ENCODE measurements around the gene PLIN5. TPM values are rescaled to one million over a fixed set of nuclear protein-coding genes. Genes with fewer than 3 reads are reported as not detected.
A peak's percentile ranks its signal among the peaks of the same experiment; 100 is the strongest.

The PLIN5 gene
- polyA plus RNA-seq, 3 donors: 3.3 to 8.0 (median 7.7) TPM

- no peak for DNase-seq
Observed at GRCh38 chr19:4492337-4493103, 42.5 kb downstream of the PLIN5 start.

DNA sequence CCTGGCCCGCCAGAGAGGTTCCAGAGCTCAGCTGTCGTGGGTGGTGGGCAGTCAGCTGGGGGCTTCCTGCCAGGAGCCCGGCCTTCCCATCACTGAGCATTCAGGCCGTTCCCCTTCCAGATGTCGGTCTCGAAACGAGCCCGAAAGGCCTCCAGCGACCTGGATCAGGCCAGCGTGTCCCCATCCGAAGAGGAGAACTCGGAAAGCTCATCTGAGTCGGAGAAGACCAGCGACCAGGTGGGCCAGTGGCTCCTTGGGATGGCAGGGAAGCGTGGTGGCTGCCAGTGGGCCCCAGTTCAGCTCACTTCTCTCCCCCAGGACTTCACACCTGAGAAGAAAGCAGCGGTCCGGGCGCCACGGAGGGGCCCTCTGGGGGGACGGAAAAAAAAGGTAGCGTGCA, 43.6 kb downstream of the PLIN5 start:
- DNase-seq: no peak

DNA sequence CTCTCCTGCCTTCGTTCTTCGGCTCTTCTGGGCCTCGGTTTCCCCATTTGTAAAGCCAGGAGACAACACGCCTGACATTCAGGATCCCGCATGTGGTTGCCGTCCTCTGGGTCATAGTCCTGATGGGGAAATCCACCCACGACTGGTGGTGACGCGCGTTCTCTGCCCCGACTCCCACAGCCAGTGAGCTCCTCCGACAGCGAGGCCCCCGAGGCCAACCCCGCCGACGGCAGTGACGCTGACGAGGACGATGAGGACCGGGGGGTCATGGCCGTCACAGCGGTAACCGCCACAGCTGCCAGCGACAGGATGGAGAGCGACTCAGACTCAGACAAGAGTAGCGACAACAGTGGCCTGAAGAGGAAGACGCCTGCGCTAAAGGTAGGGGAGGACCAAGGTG, 46.5 kb downstream of the PLIN5 start:
- no peak for DNase-seq

DNA sequence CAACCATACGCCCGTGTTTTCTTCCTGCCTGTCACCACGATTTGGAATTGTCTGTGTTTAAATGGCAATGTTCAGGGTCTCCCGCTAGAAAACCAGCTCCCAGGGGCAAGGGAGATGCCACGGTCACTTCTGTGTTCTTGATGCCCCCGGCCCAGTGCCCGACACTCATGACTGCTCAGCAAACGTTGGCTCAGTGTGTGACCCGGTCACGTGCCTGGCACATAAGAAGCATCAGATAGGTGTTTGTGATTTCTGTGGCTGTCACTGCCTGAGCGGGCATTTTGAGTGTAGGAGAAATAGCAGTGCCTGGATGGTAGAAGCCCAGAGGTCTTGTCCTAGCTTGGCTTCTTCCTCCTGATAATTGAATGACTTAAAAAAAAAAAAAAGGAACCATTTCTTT, 47.5 kb downstream of the PLIN5 start:
- no peak for DNase-seq

- no peak for DNase-seq
Observed at GRCh38 chr19:4483385-4483784, 51.6 kb downstream of the PLIN5 start.

DNA sequence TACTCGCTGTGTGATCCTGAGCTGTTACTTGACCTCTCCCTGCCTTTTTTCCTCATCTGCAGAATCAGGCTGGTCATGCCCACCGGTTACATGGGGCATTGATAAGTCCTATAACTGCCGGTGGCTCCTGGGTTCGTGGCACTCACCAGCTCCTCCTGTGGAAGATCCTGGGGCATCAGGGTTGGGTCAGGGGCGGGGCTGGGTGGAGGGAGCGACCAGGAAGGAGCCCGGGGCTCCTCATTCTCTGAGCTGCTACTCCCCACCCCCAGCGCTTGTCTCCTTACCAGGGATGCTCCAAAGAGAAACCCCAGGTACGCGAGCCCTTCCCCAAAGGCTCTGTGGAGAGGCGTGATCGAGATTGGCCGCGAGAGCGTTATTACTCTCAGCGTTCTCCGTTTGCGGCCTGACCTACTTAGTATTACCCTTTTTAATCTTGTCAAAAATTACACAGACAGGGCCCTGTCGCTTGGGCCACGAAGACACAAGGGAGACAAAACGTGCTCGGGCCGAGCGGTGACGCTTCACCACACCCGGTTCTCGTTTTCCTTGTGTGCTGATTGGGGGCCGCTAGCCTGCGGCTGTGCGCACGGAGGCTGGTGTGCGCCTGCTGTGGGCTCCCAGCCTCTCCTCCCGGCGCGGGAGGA, 52.2 kb downstream of the PLIN5 start:
- no peak for DNase-seq

DNA sequence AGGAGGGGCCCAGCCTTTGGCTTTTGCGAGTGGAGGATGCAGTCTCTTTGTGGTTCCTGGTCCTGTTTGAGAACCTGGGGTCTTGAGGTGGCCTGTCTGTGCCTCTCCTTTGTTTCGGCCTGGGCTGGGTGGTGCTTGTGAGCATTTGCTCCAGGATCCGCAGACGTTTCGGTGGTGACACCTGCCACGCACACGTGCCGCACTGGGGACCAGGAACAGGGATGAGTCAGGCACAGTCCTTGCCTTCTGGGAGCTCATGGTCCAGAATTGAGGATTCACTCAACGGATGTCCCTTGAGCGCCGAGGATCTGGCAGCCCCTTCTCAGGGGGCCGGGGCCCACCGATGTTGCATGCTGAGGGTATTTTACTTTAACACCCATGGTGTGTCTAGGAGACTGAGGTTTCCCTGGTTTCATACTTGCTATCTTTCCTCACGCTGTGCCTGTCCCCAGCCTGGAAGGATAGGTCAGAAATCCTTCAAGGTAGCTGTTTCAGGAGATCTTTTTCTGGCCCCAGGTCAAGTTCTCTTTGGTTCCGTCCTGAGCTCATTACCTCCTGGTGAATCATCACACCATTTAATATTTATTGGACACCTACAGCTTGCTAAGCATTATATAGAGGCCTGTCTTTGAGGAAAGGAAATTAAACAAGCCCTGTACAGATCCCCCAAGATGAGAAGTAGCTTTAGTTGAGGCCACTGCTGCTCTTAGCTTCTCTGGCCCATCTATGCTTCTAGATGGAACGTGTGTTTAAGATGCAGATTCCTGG, 57.8 kb downstream of the PLIN5 start:
- DNase-seq: no peak

GRCh38 chr19:4474514-4475022, 60.5 kb downstream of the PLIN5 start:
- DNase-seq: peak; percentile 65

DNA sequence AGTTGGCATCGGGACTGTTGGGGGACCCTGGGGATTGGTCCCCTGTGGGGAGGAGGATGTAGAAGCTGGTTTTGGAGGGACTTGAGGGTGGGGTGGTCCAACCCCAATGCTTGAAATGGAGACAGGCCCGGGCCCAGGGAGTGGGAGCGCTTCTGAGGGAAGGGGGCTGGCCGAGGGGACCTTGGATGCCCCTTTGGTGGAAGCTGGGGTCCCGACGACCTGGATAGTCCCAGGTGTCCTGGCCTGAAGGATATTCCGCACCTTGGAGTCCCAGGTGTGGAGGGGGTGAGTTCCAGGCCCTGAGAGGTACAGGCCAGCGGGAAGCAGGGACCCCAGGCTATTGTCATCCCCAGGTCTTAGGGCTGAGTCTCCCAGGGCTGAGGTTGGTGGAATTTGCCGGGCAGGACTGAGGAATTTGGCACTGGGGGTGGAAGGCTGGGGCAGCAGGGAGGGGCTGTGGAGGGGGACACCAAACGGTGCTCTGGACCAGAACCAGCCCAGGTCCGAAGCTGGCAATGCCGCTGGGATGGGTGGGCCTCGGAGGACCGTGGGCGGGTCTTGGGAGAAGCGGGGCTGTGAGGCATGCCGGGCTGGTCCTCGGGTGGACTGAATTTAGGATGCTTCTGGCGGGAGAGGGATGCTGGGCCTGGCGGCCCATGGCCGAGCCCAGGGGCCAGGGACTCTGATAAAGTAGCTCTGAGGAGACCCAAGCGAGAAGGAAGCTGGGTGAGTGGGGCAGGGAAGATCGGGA, 61.1 kb downstream of the PLIN5 start:
- DNase-seq: no peak

DNA sequence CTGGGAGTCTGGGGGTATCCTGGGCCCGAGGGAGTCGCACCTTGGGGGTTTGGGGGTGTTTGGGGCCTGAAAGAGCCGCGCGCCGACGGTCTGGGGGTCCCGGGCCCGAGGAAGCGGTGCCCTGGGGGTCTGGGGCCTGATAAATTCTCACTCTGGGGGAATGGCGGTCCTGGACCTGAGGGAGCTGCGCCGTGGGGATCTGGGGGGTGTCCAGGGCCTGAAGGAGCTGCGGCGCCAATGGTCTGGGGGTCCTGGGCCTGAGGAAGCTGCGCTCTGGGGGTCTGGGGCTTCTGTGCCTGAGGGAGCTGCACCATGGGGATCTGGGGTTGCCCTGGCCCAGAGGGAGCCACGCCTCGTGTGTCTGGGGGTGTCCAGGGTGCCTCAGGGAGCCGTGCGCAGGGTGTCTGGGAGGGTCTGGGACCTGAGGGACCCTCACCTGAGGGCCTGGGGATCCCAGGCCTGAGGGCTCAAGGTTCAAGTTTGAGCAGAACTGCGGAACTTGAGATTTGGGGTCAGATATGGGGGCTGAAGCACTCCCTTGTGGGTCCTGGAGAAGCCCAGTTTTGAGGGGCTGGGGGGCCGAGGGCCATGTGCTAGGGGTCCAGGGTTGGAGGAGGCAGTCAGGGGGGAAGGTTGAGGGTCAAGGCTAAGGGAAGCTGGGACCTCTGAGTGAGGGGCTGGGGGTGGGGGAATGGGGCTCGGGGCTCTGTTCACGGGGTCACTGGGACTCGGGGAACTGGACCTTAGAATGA, 61.8 kb downstream of the PLIN5 start:
- DNase-seq: no peak

Other genes with a start within 250 kb of the PLIN5 start
- gene TMIGD2, start 232.8 kb downstream of the PLIN5 start, polyA plus RNA-seq (ENCODE audit: insufficient read length in 3 of 3): under 1 TPM; 0.30 to 0.69 (median 0.41) TPM
- 1 to 10 TPM; 6.7 to 9.0 (median 8.4) TPM for gene FSD1, start 230.6 kb downstream of the PLIN5 start, polyA plus RNA-seq (ENCODE audit: insufficient read length in 3 of 3)
- gene STAP2, start 196.4 kb downstream of the PLIN5 start, polyA plus RNA-seq (ENCODE audit: insufficient read length in 3 of 3): 10 to 100 TPM; 24.4 to 33.7 (median 31.4) TPM
- 10 to 100 TPM; 29.3 to 33.8 (median 31.8) TPM for gene MPND, start 191.7 kb downstream of the PLIN5 start, polyA plus RNA-seq (ENCODE audit: insufficient read length in 3 of 3)
- gene SH3GL1, start 134.7 kb downstream of the PLIN5 start, polyA plus RNA-seq (ENCODE audit: insufficient read length in 3 of 3): 10 to 100 TPM; 63.5 to 82.4 (median 78.2) TPM
- gene CHAF1A, start 132.6 kb downstream of the PLIN5 start, polyA plus RNA-seq (ENCODE audit: insufficient read length in 3 of 3): 10 to 100 TPM; 23.6 to 26.1 (median 24.3) TPM
- 100 to 1,000 TPM; 108 to 137 (median 111) TPM for gene UBXN6, start 77.4 kb downstream of the PLIN5 start, polyA plus RNA-seq (ENCODE audit: insufficient read length in 3 of 3)
- gene HDGFL2, start 62.9 kb downstream of the PLIN5 start, polyA plus RNA-seq (ENCODE audit: insufficient read length in 3 of 3): 100 to 1,000 TPM in 1 of 3 donors, 10 to 100 TPM in 2; 89.2 to 106 (median 90.7) TPM
- gene PLIN4, start 16.7 kb downstream of the PLIN5 start, polyA plus RNA-seq (ENCODE audit: insufficient read length in 3 of 3): 1 to 10 TPM; 1.1 to 1.5 (median 1.4) TPM
- gene LRG1, start 4.8 kb upstream of the PLIN5 start, polyA plus RNA-seq (ENCODE audit: insufficient read length in 3 of 3): 1 to 10 TPM in 1 of 3 donors, under 1 TPM in 2; 0.69 to 1.1 (median 0.83) TPM
- 1 to 10 TPM; 2.5 to 3.9 (median 3.1) TPM for gene SEMA6B, start 24.5 kb upstream of the PLIN5 start, polyA plus RNA-seq (ENCODE audit: insufficient read length in 3 of 3)
- 10 to 100 TPM; 13.3 to 15.1 (median 13.5) TPM for gene TNFAIP8L1, start 104.3 kb upstream of the PLIN5 start, polyA plus RNA-seq (ENCODE audit: insufficient read length in 3 of 3)
- gene MYDGF, start 135.1 kb upstream of the PLIN5 start, polyA plus RNA-seq (ENCODE audit: insufficient read length in 3 of 3): 10 to 100 TPM; 76.1 to 93.4 (median 83.7) TPM
- gene DPP9, start 188.6 kb upstream of the PLIN5 start, polyA plus RNA-seq (ENCODE audit: insufficient read length in 3 of 3): 10 to 100 TPM; 18.2 to 28.0 (median 24.3) TPM

Measured in renal pelvis (tissue), 4 donors.